ENCODE results near the gene PDE8A.

The PDE8A gene

DNA sequence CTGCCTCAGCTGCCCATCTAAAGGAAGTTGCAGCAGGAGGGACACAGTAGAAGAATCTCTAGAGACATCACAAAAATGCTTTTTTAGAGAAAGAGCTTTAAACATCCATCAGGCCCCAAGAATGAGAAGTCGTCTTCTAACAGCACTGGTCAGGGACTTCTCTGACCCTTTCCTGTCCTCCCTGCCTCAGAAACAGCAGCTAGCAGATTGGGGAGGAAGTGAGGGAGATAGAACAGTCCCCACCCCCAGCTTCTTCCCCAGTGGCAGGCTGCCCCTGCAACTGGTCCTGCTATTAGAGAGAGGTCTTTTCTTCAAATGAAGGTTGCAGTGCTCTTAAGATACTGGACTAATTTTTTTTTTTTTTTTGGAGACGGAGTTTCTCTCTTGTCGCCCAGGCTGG lies 55.1 kb downstream of the PDE8A start:
- POLR2A ChIA-PET: interaction anchor here (0.8 kb wide), 1 partner anchor 132 kb away, joined by 3 read pairs; no protein-coding TSS in a partner anchor
- no peaks in the 10 kb centered on the region; a peak in 1 of 3 replicates for H3K36me3 ChIP-seq (ENCODE audit: control insufficient read depth in 2 of 2, insufficient read depth in 1 of 2, low read length in 2 of 2)
- peaks cover 14% of the 10 kb centered on the region for H3K4me1 ChIP-seq (ENCODE audit: control insufficient read depth, insufficient read depth, low read length)

DNA sequence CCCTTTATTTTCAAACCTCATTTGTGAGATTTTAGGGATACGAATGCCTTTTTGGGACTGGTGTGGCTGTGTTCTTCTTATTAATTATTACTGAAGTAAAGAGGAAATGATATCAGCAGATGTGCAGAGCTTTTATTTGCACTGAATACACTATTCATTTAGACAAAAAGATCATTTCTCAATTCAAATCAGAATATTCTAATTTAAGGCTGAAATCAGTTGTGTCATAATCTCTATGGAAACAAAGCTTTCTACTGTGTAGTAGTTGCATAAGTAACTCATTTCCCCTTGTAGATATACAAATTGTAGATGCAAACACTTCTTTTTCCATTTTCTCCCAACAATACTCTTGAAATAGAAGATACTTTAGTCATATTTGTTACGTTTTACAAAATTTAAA lies 56.0 kb downstream of the PDE8A start:
- no peak for TF ChIP-seq ZNF23 (tag by site-specific recombination; IDR thresholded peaks at IDR 0.05; ENCODE audit: borderline replicate concordance)
- TF ChIP-seq KLF8 (tag by site-specific recombination; IDR thresholded peaks at IDR 0.05): no peak
- TF ChIP-seq GLIS2 (tag by site-specific recombination; IDR thresholded peaks at IDR 0.05): no peak
- no peak for TF ChIP-seq ZNF621 (tag by site-specific recombination; IDR thresholded peaks at IDR 0.05)
- TF ChIP-seq REPIN1 (tag by site-specific recombination; IDR thresholded peaks at IDR 0.05; ENCODE audit: low read depth): no peak
- TF ChIP-seq ZSCAN23 (tag by site-specific recombination; IDR thresholded peaks at IDR 0.05): no peak
- TF ChIP-seq ZSCAN5A (tag by site-specific recombination; IDR thresholded peaks at IDR 0.05): no peak
- no peak for TF ChIP-seq SP3 (tag by site-specific recombination; IDR thresholded peaks at IDR 0.05)
- TF ChIP-seq ZNF544 (tag by site-specific recombination; IDR thresholded peaks at IDR 0.05): no peak
- no peak for TF ChIP-seq PRDM4 (tag by site-specific recombination; IDR thresholded peaks at IDR 0.05)
- TF ChIP-seq ZBTB1 (tag by site-specific recombination; IDR thresholded peaks at IDR 0.05): no peak
- no peak for TF ChIP-seq OVOL3 (tag by site-specific recombination; IDR thresholded peaks at IDR 0.05)
- TF ChIP-seq ZIC2 (tag by site-specific recombination; IDR thresholded peaks at IDR 0.05): no peak
- TF ChIP-seq ZNF529 (tag by site-specific recombination; IDR thresholded peaks at IDR 0.05; ENCODE audit: insufficient replicate concordance): no peak
- TF ChIP-seq ZNF701 (tag by site-specific recombination; IDR thresholded peaks at IDR 0.05): no peak
- TF ChIP-seq, protein P1, sequence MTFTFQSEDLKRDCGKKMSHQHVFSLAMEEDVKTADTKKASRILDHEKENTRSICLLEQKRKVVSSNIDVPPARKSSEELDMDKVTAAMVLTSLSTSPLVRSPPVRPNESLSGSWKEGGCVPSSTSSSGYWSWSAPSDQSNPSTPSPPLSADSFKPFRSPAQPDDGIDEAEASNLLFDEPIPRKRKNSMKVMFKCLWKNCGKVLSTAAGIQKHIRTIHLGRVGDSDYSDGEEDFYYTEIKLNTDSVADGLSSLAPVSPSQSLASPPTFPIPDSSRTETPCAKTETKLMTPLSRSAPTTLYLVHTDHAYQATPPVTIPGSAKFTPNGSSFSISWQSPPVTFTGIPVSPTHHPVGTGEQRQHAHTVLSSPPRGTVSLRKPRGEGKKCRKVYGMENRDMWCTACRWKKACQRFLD (tag by site-specific recombination; IDR thresholded peaks at IDR 0.05): no peak
- no peak for TF ChIP-seq ZNF792 (tag by site-specific recombination; IDR thresholded peaks at IDR 0.05)
- H3K4me3 ChIP-seq (ENCODE audit: low read depth, low read length): no peak overlapping the region
- H3K36me3 ChIP-seq (ENCODE audit: control insufficient read depth in 2 of 2, insufficient read depth in 1 of 2, low read length in 2 of 2): no peaks in the 10 kb centered on the region; a peak in 1 of 3 replicates
- no peaks in the 10 kb centered on the region for H3K9me3 ChIP-seq (ENCODE audit: control insufficient read depth, insufficient read depth, low read depth, low read length)
- no peak overlapping the region for H3K27ac ChIP-seq (ENCODE audit: extremely low read depth, low read depth, low read length)
- H3K4me1 ChIP-seq (ENCODE audit: control insufficient read depth, insufficient read depth, low read length): peaks cover 7% of the 10 kb centered on the region
- ChIA-PET CTCF (interaction anchor here (0.7 to 1.3 kb wide), 2 partner anchors 27 to 287 kb away, joined by 3 to 5 read pairs; no protein-coding TSS in a partner anchor), POLR2A (no interaction called here)

More for the DNA sequence above, 55.1 kb downstream of the PDE8A start:
- Histone ChIP-seq H3K9me3 (ENCODE audit: control insufficient read depth, insufficient read depth, low read depth, low read length) (no peaks in the 10 kb centered on the region), H3K27ac (ENCODE audit: extremely low read depth, low read depth, low read length) (no peak overlapping the region), H3K4me3 (ENCODE audit: low read depth, low read length) (no peak overlapping the region)
- no peak for TF ChIP-seq ZNF140 (tag by site-specific recombination; IDR thresholded peaks at IDR 0.05)
- TF ChIP-seq ZNF837 (tag by site-specific recombination; IDR thresholded peaks at IDR 0.05): no peak
- peak; percentile 20; the same call in 1 of the 2 replicates for TF ChIP-seq ZNF341 (tag by site-specific recombination; IDR thresholded peaks at IDR 0.05; ENCODE audit: low read depth)
- no peak for TF ChIP-seq EGR2 (tag by site-specific recombination; IDR thresholded peaks at IDR 0.05; ENCODE audit: low read depth)
- CTCF ChIA-PET: interaction anchor here (0.5 to 0.7 kb wide), 2 partner anchors 11 to 399 kb away, joined by 3 to 6 read pairs; no protein-coding TSS in a partner anchor
